HFFc6 (cell line): ENCODE measurements around the gene SNX18. TPM values are rescaled to one million over a fixed set of nuclear protein-coding genes. Genes with fewer than 3 reads are reported as not detected.

Source experiments
- DNase-seq: peaks from one replicate; pipeline ENCODE4 v3.0.0-alpha.2; 2018
- H3K27ac Mint-ChIP-seq: 2 replicates; pipeline ENCODE4 v1.8.0; 2020; ENCODE audit warnings: mild to moderate bottlenecking, mixed read lengths
- H3K27me3 Mint-ChIP-seq: 2 replicates; pipeline ENCODE4 v1.8.0; 2021; ENCODE audit warnings: mild to moderate bottlenecking, moderate library complexity, mixed read lengths; ENCODE audit not compliant: insufficient read depth
- H3K36me3 Mint-ChIP-seq: 2 replicates; pipeline ENCODE4 v1.8.0; 2021; ENCODE audit warnings: low read depth, mixed read lengths
- H3K4me1 Mint-ChIP-seq: 2 replicates; pipeline ENCODE4 v1.8.0; 2020; ENCODE audit warnings: low read depth, mixed read lengths
- H3K4me3 Mint-ChIP-seq: 2 replicates; pipeline ENCODE4 v1.8.0; 2020; ENCODE audit warnings: mild to moderate bottlenecking, moderate library complexity, mixed read lengths
- H3K9me3 Mint-ChIP-seq: 2 replicates; pipeline ENCODE4 v1.8.0; 2020; ENCODE audit warnings: mild to moderate bottlenecking, mixed read lengths
- CTCF ChIP-seq: fragments of 200-600 bp; sonication (generic); IDR thresholded peaks from 2 replicates; pipeline ENCODE4 v1.5.0; 2021; ENCODE audit warnings: antibody characterized with exemption, mild to moderate bottlenecking
- total RNA-seq, 6 experiments: library from RNA; stranded (reverse); fragmentation: NEBNext Ultra II Directional; extraction: Animal tissue kit (Norgen Biotek cat#: 25700); gene quantifications; 2 replicates in 1 of 6; 3 replicates in 5 of 6; pipeline ENCODE4 v1.2.3, GENCODE V29; 2021

Gene SNX18
- total RNA-seq, 6 experiments from 2014 or later: 32.8 to 47.3 (median 39.7) TPM

GRCh38 chr5:54519509-54519876 lies 1.9 kb downstream of the SNX18 start:
- Mint-ChIP-seq H3K36me3 (peaks cover 45% of the 10 kb centered on the region), H3K4me1 (peaks cover 72% of the 10 kb centered on the region), H3K27ac (peak overlapping the region; percentile 79), H3K27me3 (no peaks in the 10 kb centered on the region; the same call in 1 of the 2 replicates), H3K9me3 (peaks cover 9% of the 10 kb centered on the region), H3K4me3 (peak overlapping the region; percentile 94)
- no peak for DNase-seq
- TF ChIP-seq CTCF: no peak

DNA sequence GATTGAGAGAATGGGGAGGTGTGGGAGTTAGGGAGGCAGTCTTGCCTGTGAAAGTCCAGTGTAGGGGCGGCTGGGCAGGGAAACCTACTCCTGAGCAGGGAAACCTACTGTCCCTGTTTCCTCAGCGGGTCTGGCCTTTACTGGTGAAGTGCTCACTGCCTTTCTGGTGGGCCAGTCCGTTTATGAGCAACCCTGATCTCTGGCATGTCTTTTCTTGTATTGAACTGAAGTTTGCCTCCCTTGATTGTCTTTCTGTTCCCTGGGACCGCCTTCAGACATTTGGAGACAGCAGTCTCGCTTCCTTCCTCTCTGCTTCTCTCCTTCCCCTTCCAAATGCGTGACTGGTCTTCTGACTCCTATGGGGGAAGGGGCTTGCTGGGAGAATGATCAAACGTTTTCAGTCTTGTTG lies 2.9 kb downstream of the SNX18 start:
- peak overlapping the region; percentile 94 for H3K4me3 Mint-ChIP-seq
- H3K9me3 Mint-ChIP-seq: peaks cover 9% of the 10 kb centered on the region
- no peak for TF ChIP-seq CTCF
- peaks cover 72% of the 10 kb centered on the region for H3K4me1 Mint-ChIP-seq
- peaks cover 49% of the 10 kb centered on the region for H3K36me3 Mint-ChIP-seq
- peak overlapping the region; percentile 79 for H3K27ac Mint-ChIP-seq
- H3K27me3 Mint-ChIP-seq: no peaks in the 10 kb centered on the region
- no peak for DNase-seq

- no peak for TF ChIP-seq CTCF
- H3K9me3 Mint-ChIP-seq: peaks cover 9% of the 10 kb centered on the region
- H3K4me3 Mint-ChIP-seq: peak overlapping the region; percentile 94
- H3K4me1 Mint-ChIP-seq: peaks cover 69% of the 10 kb centered on the region
- no peaks in the 10 kb centered on the region for H3K27me3 Mint-ChIP-seq
- H3K36me3 Mint-ChIP-seq: peaks cover 54% of the 10 kb centered on the region
- H3K27ac Mint-ChIP-seq: peak overlapping the region; percentile 79
- DNase-seq: no peak
Observed at GRCh38 chr5:54520940-54521339, 3.4 kb downstream of the SNX18 start.

GRCh38 chr5:54521856-54522479 lies 4.4 kb downstream of the SNX18 start:
- no peaks in the 10 kb centered on the region for H3K27me3 Mint-ChIP-seq
- peaks cover 9% of the 10 kb centered on the region for H3K9me3 Mint-ChIP-seq
- peaks cover 59% of the 10 kb centered on the region for H3K4me1 Mint-ChIP-seq
- DNase-seq: no peak
- H3K36me3 Mint-ChIP-seq: peaks cover 54% of the 10 kb centered on the region
- no peak for TF ChIP-seq CTCF
- peak overlapping the region; percentile 94 for H3K4me3 Mint-ChIP-seq
- peak overlapping the region; percentile 40 for H3K27ac Mint-ChIP-seq

GRCh38 chr5:54523534-54523933 lies 6.0 kb downstream of the SNX18 start:
- H3K9me3 Mint-ChIP-seq: peaks cover 9% of the 10 kb centered on the region
- peak overlapping the region; percentile 29; the same call in 1 of the 2 replicates for H3K4me3 Mint-ChIP-seq
- DNase-seq: no peak
- TF ChIP-seq CTCF: no peak
- H3K27ac Mint-ChIP-seq: 0 out of 2 replicates have a peak overlapping the region, but pooled peaks have one; percentile 10
- H3K36me3 Mint-ChIP-seq: peaks cover 53% of the 10 kb centered on the region
- H3K4me1 Mint-ChIP-seq: peaks cover 55% of the 10 kb centered on the region
- H3K27me3 Mint-ChIP-seq: no peaks in the 10 kb centered on the region
